OCI-LY1 (cell line): Measurements from ENCODE around the gene DPF3.

ENCODE experiments used
- H2AFZ ChIP-seq: fragments of 200-600 bp; sonication (generic), shearing (Covaris generic); 2 replicates; pipeline ENCODE4 v1.6.0; 2014; ENCODE audit warnings: antibody characterized with exemption, mild to moderate bottlenecking, low read length
- H3F3A ChIP-seq: fragments of 200-600 bp; sonication (generic), shearing (Covaris generic); 2 replicates; pipeline ENCODE4 v1.6.0; 2014; ENCODE audit warnings: mild to moderate bottlenecking, antibody characterized with exemption, low read length, moderate library complexity; ENCODE audit not compliant: insufficient read depth
- H3K27ac ChIP-seq: fragments of 200-600 bp; sonication (generic); 2 replicates; pipeline ENCODE4 v1.5.1; 2014; ENCODE audit warnings: low read length, mixed run types, mild to moderate bottlenecking, low read depth; ENCODE audit not compliant: poor library complexity, severe bottlenecking
- H3K27me3 ChIP-seq: fragments of 200-600 bp; sonication (generic); 2 replicates; pipeline ENCODE4 v1.6.0; 2014; ENCODE audit warnings: antibody characterized with exemption, mild to moderate bottlenecking, low read length, moderate library complexity; ENCODE audit not compliant: insufficient read depth
- H3K36me3 ChIP-seq: fragments of 200-600 bp; sonication (generic); 2 replicates; pipeline ENCODE4 v1.6.1; 2014; ENCODE audit warnings: mild to moderate bottlenecking, antibody characterized with exemption, low read length, moderate library complexity, mixed read lengths; ENCODE audit not compliant: insufficient read depth
- H3K4me1 ChIP-seq: fragments of 200-600 bp; sonication (generic); 2 replicates; pipeline ENCODE4 v1.5.1; 2014; ENCODE audit warnings: mild to moderate bottlenecking, low read length, moderate library complexity; ENCODE audit not compliant: insufficient read depth, severe bottlenecking
- H3K4me2 ChIP-seq: fragments of 200-600 bp; sonication (generic), shearing (Covaris generic); 2 replicates; pipeline ENCODE4 v1.6.1; 2014; ENCODE audit warnings: low read length
- H3K4me3 ChIP-seq: fragments of 200-600 bp; sonication (generic); 2 replicates; pipeline ENCODE4 v1.5.1; 2014; ENCODE audit warnings: low read length, low read depth, mild to moderate bottlenecking, mixed read lengths; ENCODE audit not compliant: poor library complexity, severe bottlenecking
- H3K79me2 ChIP-seq: fragments of 200-600 bp; shearing (Covaris generic); 2 replicates; pipeline ENCODE4 v1.6.1; 2016; ENCODE audit warnings: mixed run types, low read length, mixed read lengths; ENCODE audit not compliant: insufficient read depth
- H3K9ac ChIP-seq: fragments of 200-600 bp; sonication (generic), shearing (Covaris generic); 2 replicates; pipeline ENCODE4 v1.6.1; 2014; ENCODE audit warnings: mild to moderate bottlenecking, low read length, mixed read lengths
- H3K9me2 ChIP-seq: fragments of 200-600 bp; sonication (generic), shearing (Covaris generic); 2 replicates; pipeline ENCODE4 v1.6.1; 2014; ENCODE audit warnings: low read depth, mild to moderate bottlenecking, low read length, mixed read lengths
- H3K9me3 ChIP-seq: fragments of 200-600 bp; shearing (Covaris generic); 2 replicates; pipeline ENCODE4 v1.6.1; 2014; ENCODE audit warnings: low read length, mixed read lengths
- H4K20me1 ChIP-seq: fragments of 200-600 bp; sonication (generic), shearing (Covaris generic); 2 replicates; pipeline ENCODE4 v1.6.0; 2016; ENCODE audit warnings: mild to moderate bottlenecking, low read length; ENCODE audit not compliant: insufficient read depth
- CTCF ChIP-seq: fragments of 200-600 bp; sonication (generic), shearing (Covaris generic); IDR thresholded peaks from 2 replicates; pipeline ENCODE4 v1.5.1; 2017; ENCODE audit warnings: mild to moderate bottlenecking, antibody characterized with exemption, low read length, moderate library complexity, mixed read lengths
- EZH2 ChIP-seq: fragments of 200-600 bp; sonication (generic), shearing (Covaris generic); IDR thresholded peaks from 2 replicates; pipeline ENCODE4 v1.8.0; 2017; ENCODE audit warnings: borderline replicate concordance, mixed run types, mild to moderate bottlenecking, antibody characterized with exemption, low read length, moderate library complexity, mixed read lengths

Gene DPF3

GRCh38 chr14:72679141-72679535 is 214.8 kb downstream of the DPF3 start:
- Histone ChIP-seq H3K79me2 (no peaks in the 10 kb centered on the region), H3K27ac (no peak overlapping the region), H3K4me3 (no peak overlapping the region), H3K4me1 (no peaks in the 10 kb centered on the region), H3K4me2 (no peak overlapping the region), H3K9me3 (no peaks in the 10 kb centered on the region), H3K27me3 (no peaks in the 10 kb centered on the region), H3K36me3 (no peaks in the 10 kb centered on the region), H3K9me2 (no peaks in the 10 kb centered on the region), H4K20me1 (no peaks in the 10 kb centered on the region), H3F3A (no peaks in the 10 kb centered on the region), H2AFZ (no peak overlapping the region), H3K9ac (no peak overlapping the region)
- TF ChIP-seq CTCF (no peak), EZH2 (no peak)

- Histone ChIP-seq H3K9me2 (no peaks in the 10 kb centered on the region), H3K27me3 (no peaks in the 10 kb centered on the region), H3K27ac (no peak overlapping the region), H3K4me1 (no peaks in the 10 kb centered on the region), H3K9me3 (no peaks in the 10 kb centered on the region), H3F3A (no peaks in the 10 kb centered on the region), H3K4me3 (no peak overlapping the region), H3K79me2 (no peaks in the 10 kb centered on the region), H3K4me2 (no peak overlapping the region), H3K9ac (no peak overlapping the region), H2AFZ (no peak overlapping the region), H4K20me1 (no peaks in the 10 kb centered on the region), H3K36me3 (no peaks in the 10 kb centered on the region)
- TF ChIP-seq EZH2 (no peak), CTCF (no peak)
Observed at GRCh38 chr14:72678356-72678755, 215.5 kb downstream of the DPF3 start.

- no peak overlapping the region for H3K4me2 ChIP-seq
- H4K20me1 ChIP-seq: no peaks in the 10 kb centered on the region
- H3K9me2 ChIP-seq: no peaks in the 10 kb centered on the region
- no peak overlapping the region for H3K4me3 ChIP-seq
- no peaks in the 10 kb centered on the region for H3K79me2 ChIP-seq
- no peaks in the 10 kb centered on the region for H3K4me1 ChIP-seq
- H3K9me3 ChIP-seq: no peaks in the 10 kb centered on the region
- no peaks in the 10 kb centered on the region for H3K27me3 ChIP-seq
- no peak overlapping the region for H3K9ac ChIP-seq
- no peaks in the 10 kb centered on the region for H3F3A ChIP-seq
- TF ChIP-seq EZH2 (no peak), CTCF (no peak)
- H3K27ac ChIP-seq: no peak overlapping the region
- no peaks in the 10 kb centered on the region for H3K36me3 ChIP-seq
- no peak overlapping the region for H2AFZ ChIP-seq
Observed at GRCh38 chr14:72677664-72678063, 216.2 kb downstream of the DPF3 start.
